K562 (cell line): ENCODE data around the gene CREB3L4. TPM values are rescaled to one million over a fixed set of nuclear protein-coding genes. Genes with fewer than 3 reads are reported as not detected.

Source experiments
- BMI1 ChIP-seq: fragments of 150-350 bp; IDR thresholded peaks from 2 replicates; pipeline ENCODE4 v1.6.1; 2014; ENCODE audit warnings: low read length
- E2F6 ChIP-seq, 2 experiments: IDR thresholded peaks; 2 replicates each; pipeline ENCODE4 v1.6.1; 2011; ENCODE audit warnings: borderline replicate concordance in 1 of 2, control low read depth in 1 of 2, low read depth in 1 of 2, low read length in 1 of 2, mild to moderate bottlenecking in 1 of 2, mixed read lengths in 1 of 2, moderate library complexity in 1 of 2; ENCODE audit not compliant: insufficient read depth in 1 of 2, insufficient read length in 1 of 2, poor library complexity in 1 of 2, severe bottlenecking in 1 of 2; ENCODE audit errors: extremely low read depth in 1 of 2
- FUS ChIP-seq: fragments of 200-400 bp; formaldehyde crosslinking; optimal IDR thresholded peaks from 2 replicates; pipeline ENCODE3; 2017; ENCODE audit warnings: low read depth, low read length
- HDAC3 ChIP-seq: fragments of 450-650 bp; IDR thresholded peaks from 2 replicates; pipeline ENCODE4 v1.6.1; 2018; ENCODE audit warnings: borderline replicate concordance, mild to moderate bottlenecking, moderate library complexity; ENCODE audit not compliant: partially characterized antibody
- IFI16 ChIP-seq: fragments of 250-450 bp; sonication (Bioruptor Pico); IDR thresholded peaks from 2 replicates; pipeline ENCODE4 v2.1.2; 2022; ENCODE audit warnings: mild to moderate bottlenecking, inconsistent platforms
- MGA ChIP-seq: fragments of 450-650 bp; IDR thresholded peaks from 2 replicates; pipeline ENCODE4 v1.6.1; 2016; ENCODE audit warnings: mild to moderate bottlenecking, moderate library complexity
- NRF1 ChIP-seq, 2 experiments: fragments of 450-650 bp; IDR thresholded peaks in 1 of 2; conservative IDR thresholded peaks in 1 of 2; 2 replicates each; pipeline ENCODE4 v1.6.1; 2014; ENCODE audit warnings: mild to moderate bottlenecking in 2 of 2
- TCFL5 ChIP-seq: fragments of 250-450 bp; sonication (Bioruptor Pico); conservative IDR thresholded peaks from 2 replicates; pipeline ENCODE4 v1.6.1; 2021; ENCODE audit warnings: mild to moderate bottlenecking, moderate library complexity, matching md5 sums
- ZBTB1 ChIP-seq: sonication (generic); formaldehyde crosslinking; IDR thresholded peaks from 2 replicates; pipeline ENCODE4 v1.8.1; 2023; ENCODE audit warnings: missing genetic modification reagents, low read depth, mild to moderate bottlenecking, borderline replicate concordance
- ZNF699 ChIP-seq: fragments of 250-450 bp; sonication (Bioruptor Pico); IDR thresholded peaks from 2 replicates; pipeline ENCODE4 v1.8.0; 2021; ENCODE audit warnings: mild to moderate bottlenecking, moderate library complexity; ENCODE audit not compliant: insufficient replicate concordance
- ZNF830 ChIP-seq: fragments of 250-450 bp; sonication (Bioruptor Pico); IDR thresholded peaks from 2 replicates; pipeline ENCODE4 v1.5.0; 2021; ENCODE audit warnings: mild to moderate bottlenecking
- ZSCAN32 ChIP-seq: fragments of 450-650 bp; formaldehyde crosslinking; IDR thresholded peaks from 2 replicates; pipeline ENCODE4 v1.4.0; 2020; ENCODE audit warnings: mild to moderate bottlenecking, moderate library complexity
- polyA plus RNA-seq, 8 experiments: library from polyadenylated mRNA; depleted of rRNA in 4 of 8; stranded (reverse) in 5 of 8; unstranded in 3 of 8; fragments of >200 nt; fragmentation: Nextera tagmentation in 2 of 8; fragmentation: Illumina TruSeq in 1 of 8; extraction: Ambion mirVana in 2 of 8; extraction: Trizol in 1 of 8; gene quantifications; 2 replicates each; pipeline versions ENCODE4 v1.2.1 to v1.2.3, GENCODE V29; 2011 to 2014; ENCODE audit warnings: inconsistent platforms in 1 of 8, missing spikeins in 1 of 8
- total RNA-seq, 7 experiments: library from RNA; depleted of rRNA in 6 of 7; stranded (reverse); fragments of >200 nt in 6 of 7; fragmentation: Illumina TruSeq in 2 of 7; extraction: Trizol in 2 of 7; gene quantifications; 2 replicates each; pipeline versions ENCODE4 v1.2.1 to v1.2.3, GENCODE V29; 2011 to 2021; ENCODE audit warnings: low replicate concordance in 1 of 7
- TF ChIP-seq, protein P1 (sequence below): fragments of 250-450 bp; sonication (Bioruptor Pico); IDR thresholded peaks from 2 replicates; pipeline ENCODE4 v1.5.0; 2021

Gene CREB3L4
- total and polyA plus RNA-seq, 9 of the 15 experiments (the other 6 are each of a cell fraction or from before 2014, with no cell fraction given), result 9.9 to 18.6 (median 13.9) TPM

GRCh38 chr1:153945131-153945794 lies 22.4 kb upstream of the CREB3L4 start (continued):
- TF ChIP-seq MGA (no peak), FUS (no peak), ZNF699 (CRISPR knock-in tag) (no peak), ZNF830 (CRISPR knock-in tag) (no peak), IFI16 (CRISPR knock-in tag) (no peak), HDAC3 (no peak), TCFL5 (CRISPR knock-in tag) (no peak), NRF1 (conservative IDR thresholded peaks at IDR 0.05 in 1 of 2, IDR thresholded peaks at IDR 0.05 in 1 of 2) (no peak), E2F6 (IDR thresholded peaks at IDR 0.05; ENCODE audit: borderline replicate concordance in 1 of 2, extremely low read depth in 1 of 2, insufficient read depth in 1 of 2, insufficient read length in 1 of 2, low read depth in 1 of 2, low read length in 1 of 2, poor library complexity in 1 of 2, severe bottlenecking in 1 of 2) (no peak), ZSCAN32 (CRISPR knock-in tag) (no peak), ZBTB1 (CRISPR knock-in tag) (no peak), BMI1 (no peak)
- TF ChIP-seq, protein P1, sequence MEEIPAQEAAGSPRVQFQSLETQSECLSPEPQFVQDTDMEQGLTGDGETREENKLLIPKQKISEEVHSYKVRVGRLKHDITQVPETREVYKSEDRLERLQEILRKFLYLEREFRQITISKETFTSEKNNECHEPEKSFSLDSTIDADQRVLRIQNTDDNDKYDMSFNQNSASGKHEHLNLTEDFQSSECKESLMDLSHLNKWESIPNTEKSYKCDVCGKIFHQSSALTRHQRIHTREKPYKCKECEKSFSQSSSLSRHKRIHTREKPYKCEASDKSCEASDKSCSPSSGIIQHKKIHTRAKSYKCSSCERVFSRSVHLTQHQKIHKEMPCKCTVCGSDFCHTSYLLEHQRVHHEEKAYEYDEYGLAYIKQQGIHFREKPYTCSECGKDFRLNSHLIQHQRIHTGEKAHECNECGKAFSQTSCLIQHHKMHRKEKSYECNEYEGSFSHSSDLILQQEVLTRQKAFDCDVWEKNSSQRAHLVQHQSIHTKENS (CRISPR knock-in tag), result no peak
